ENCODE measurements around the gene HAO1. TPM values are rescaled to one million over a fixed set of nuclear protein-coding genes. Genes with fewer than 3 reads are reported as not detected.

HAO1 gene
- total and polyA plus RNA-seq, 2 donors (not counting 3 experiments of a cell fraction or from before 2014, with no cell fraction given): not detected

GRCh38 chr20:7933346-7933745 is 6.9 kb downstream of the HAO1 start:
- Histone ChIP-seq H3K36me3 (ENCODE audit: control insufficient read depth in 2 of 2, extremely low read depth in 1 of 2, insufficient read depth in 2 of 2, low read length in 2 of 2) (no peaks in the 10 kb centered on the region), H4K20me1 (replicated peaks; ENCODE audit: control insufficient read depth, extremely low read depth, insufficient read depth, low read length) (no peaks in the 10 kb centered on the region), H3K79me2 (ENCODE audit: control insufficient read depth, insufficient read depth, low read length) (no peaks in the 10 kb centered on the region), H3K27me3 (ENCODE audit: control insufficient read depth in 2 of 2, insufficient read depth in 2 of 2, low read length in 2 of 2) (no peaks in the 10 kb centered on the region), H3K4me2 (ENCODE audit: insufficient read depth, low read length) (no peak overlapping the region), H3K9me1 (replicated peaks; ENCODE audit: control insufficient read depth, extremely low read depth, insufficient read depth, low read length) (no peaks in the 10 kb centered on the region), H3K27ac (ENCODE audit: insufficient read depth, low read depth, low read length) (no peak overlapping the region), H3K4me1 (ENCODE audit: control insufficient read depth, extremely low read depth, insufficient read depth, low read length) (peaks cover 7% of the 10 kb centered on the region), H3K9ac (replicated peaks; ENCODE audit: extremely low read depth, insufficient read depth, low read length) (no peak overlapping the region), H3K9me3 (replicated peaks; ENCODE audit: control insufficient read depth, insufficient read depth, low read length) (no peaks in the 10 kb centered on the region), H3K4me3 (replicated peaks in 1 of 3; ENCODE audit: insufficient read depth in 1 of 3, low read depth in 1 of 3, low read length in 3 of 3) (no peak overlapping the region), H2AFZ (ENCODE audit: low read depth, low read length) (no peak overlapping the region)
- intact Hi-C loops (cut with micrococcal nuclease) (loop anchor here (10.0 kb wide), 1 partner anchor 451 kb away; no protein-coding TSS in a partner anchor), dilution Hi-C loops (cut with MboI; ENCODE audit: extremely low pct_ligation_motif_present, low sequenced_read_pairs) (no loop called here)
- ChIA-PET POLR2A (no interaction called here), CTCF (interaction anchor here (6.3 kb wide), 1 partner anchor 787 kb away, joined by 531 read pairs; no protein-coding TSS in a partner anchor)
- no peak for DNase-seq (ENCODE audit: low read depth, low spot score)
- no TSS peak for BruUV-seq (replicated peaks)
- FAIRE-seq: no peak
- TF ChIP-seq FOS (IDR thresholded peaks at IDR 0.05; ENCODE audit: borderline replicate concordance, insufficient read depth, low read length) (no peak), CTCF (IDR thresholded peaks at IDR 0.05; ENCODE audit: extremely low read depth in 1 of 2, insufficient read depth in 1 of 2, low read depth in 1 of 2, low read length in 2 of 2) (no peak)

GRCh38 chr20:7930343-7930742 is 9.9 kb downstream of the HAO1 start:
- no peaks in the 10 kb centered on the region for H4K20me1 ChIP-seq (replicated peaks; ENCODE audit: control insufficient read depth, extremely low read depth, insufficient read depth, low read length)
- DNase-seq (ENCODE audit: low read depth, low spot score) (no peak), FAIRE-seq (no peak)
- POLR2A ChIA-PET: no interaction called here
- no peak overlapping the region for H3K27ac ChIP-seq (ENCODE audit: insufficient read depth, low read depth, low read length)
- TF ChIP-seq POLR2AphosphoS5 (IDR thresholded peaks at IDR 0.05; ENCODE audit: insufficient read depth, low read depth, low read length): no peak
- no peak for TF ChIP-seq GATA2 (IDR thresholded peaks at IDR 0.05; ENCODE audit: insufficient read depth, insufficient read length, low read depth, low read length)
- TF ChIP-seq EZH2 (IDR thresholded peaks at IDR 0.05; ENCODE audit: borderline replicate concordance, low read depth, low read length, severe bottlenecking): no peak
- no peak for TF ChIP-seq MYC (IDR thresholded peaks at IDR 0.05; ENCODE audit: low read depth, low read length)
- no peak for TF ChIP-seq JUN (IDR thresholded peaks at IDR 0.05; ENCODE audit: borderline replicate concordance, insufficient read depth, insufficient read length, low read depth)
- no peak for TF ChIP-seq POLR2A (IDR thresholded peaks at IDR 0.05; ENCODE audit: low read depth, low read length)
- no peak for TF ChIP-seq CTCF (IDR thresholded peaks at IDR 0.05; ENCODE audit: extremely low read depth in 1 of 2, insufficient read depth in 1 of 2, low read depth in 1 of 2, low read length in 2 of 2)
- intact Hi-C loops (cut with micrococcal nuclease) (loop anchor here (10.0 kb wide), 1 partner anchor 454 kb away; no protein-coding TSS in a partner anchor), dilution Hi-C loops (cut with MboI; ENCODE audit: extremely low pct_ligation_motif_present, low sequenced_read_pairs) (no loop called here)
- H3K9ac ChIP-seq (replicated peaks; ENCODE audit: extremely low read depth, insufficient read depth, low read length): no peak overlapping the region
- H3K4me1 ChIP-seq (ENCODE audit: control insufficient read depth, extremely low read depth, insufficient read depth, low read length): peaks cover 14% of the 10 kb centered on the region
- no peaks in the 10 kb centered on the region for H3K36me3 ChIP-seq (ENCODE audit: control insufficient read depth in 2 of 2, extremely low read depth in 1 of 2, insufficient read depth in 2 of 2, low read length in 2 of 2)
- H3K9me3 ChIP-seq (replicated peaks; ENCODE audit: control insufficient read depth, insufficient read depth, low read length): no peaks in the 10 kb centered on the region
- H2AFZ ChIP-seq (ENCODE audit: low read depth, low read length): no peak overlapping the region
- H3K4me2 ChIP-seq (ENCODE audit: insufficient read depth, low read length): no peak overlapping the region
- no peak overlapping the region for H3K4me3 ChIP-seq (replicated peaks in 1 of 3; ENCODE audit: insufficient read depth in 1 of 3, low read depth in 1 of 3, low read length in 3 of 3)
- H3K9me1 ChIP-seq (replicated peaks; ENCODE audit: control insufficient read depth, extremely low read depth, insufficient read depth, low read length): no peaks in the 10 kb centered on the region
- no peaks in the 10 kb centered on the region for H3K79me2 ChIP-seq (ENCODE audit: control insufficient read depth, insufficient read depth, low read length)
- CTCF ChIA-PET: interaction anchor here (1.5 kb wide), 1 partner anchor 43 kb away, joined by 3 read pairs; no protein-coding TSS in a partner anchor
- BruUV-seq (replicated peaks): no TSS peak
- H3K27me3 ChIP-seq (ENCODE audit: control insufficient read depth in 2 of 2, insufficient read depth in 2 of 2, low read length in 2 of 2): no peaks in the 10 kb centered on the region

Data from endothelial cell of umbilical vein (primary cell).